Measurements from ENCODE around the gene MDFIC. TPM values are rescaled to one million over a fixed set of nuclear protein-coding genes. Genes with fewer than 3 reads are reported as not detected.

Gene MDFIC
- total and polyA plus RNA-seq, 4 donors, result 3.2 to 6.6 (median 5.3) TPM

DNA sequence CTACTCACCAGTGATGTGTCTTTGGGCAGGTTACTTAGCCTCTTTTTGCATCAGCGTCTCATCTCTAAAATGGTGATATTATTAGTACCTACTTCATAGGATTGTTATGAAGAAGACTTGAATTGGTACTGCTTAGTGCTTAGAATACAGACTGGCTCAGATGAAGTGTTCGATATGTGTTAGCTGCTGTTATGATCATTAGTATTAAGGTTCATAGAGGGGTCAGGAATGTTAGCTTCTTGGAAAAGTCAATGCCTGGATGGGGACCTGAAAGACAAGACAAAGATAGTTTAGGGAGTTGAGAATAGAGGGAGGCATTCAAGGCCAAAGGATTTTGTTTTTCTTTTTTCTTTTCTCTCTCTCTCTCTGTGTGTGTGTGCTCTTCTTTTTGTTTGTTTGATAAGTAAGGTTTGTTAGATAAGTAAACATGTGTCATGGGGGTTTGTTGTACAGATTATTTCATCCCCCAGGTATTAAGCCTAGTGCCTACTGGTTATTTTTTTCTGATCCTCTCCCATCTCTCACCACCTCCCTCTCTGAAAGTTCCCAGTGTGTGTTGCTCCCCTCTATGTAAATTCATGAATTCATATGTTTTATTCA, 63.3 kb downstream of the MDFIC start:
- Histone ChIP-seq H3K27me3 (ENCODE audit: control insufficient read depth in 4 of 4, insufficient read depth in 4 of 4, low read length in 3 of 4) (no peaks in the 10 kb centered on the region), H3K27ac (ENCODE audit: low read depth in 1 of 2, low read length in 2 of 2) (no peak overlapping the region), H3K36me3 (ENCODE audit: control insufficient read depth in 4 of 4, insufficient read depth in 3 of 4, low read depth in 1 of 4, low read length in 3 of 4) (no peaks in the 10 kb centered on the region), H3K4me3 (ENCODE audit: low read depth in 1 of 3, low read length in 3 of 3) (no peak overlapping the region), H3K9ac (ENCODE audit: low read depth in 1 of 2, low read length in 2 of 2) (no peak overlapping the region), H3K4me1 (ENCODE audit: control insufficient read depth in 4 of 4, insufficient read depth in 4 of 4, low read length in 3 of 4) (peaks cover 2 to 9% (median 5%) of the 10 kb centered on the region in 4 donors), H3K9me3 (ENCODE audit: control insufficient read depth in 4 of 4, low read length in 3 of 4) (no peaks in the 10 kb centered on the region)
- 97% methylated on average over 2 of the region's 2 CpGs for WGBS
- no peak for DNase-seq (ENCODE audit: low spot score)
- no peak for TF ChIP-seq FOXA1 (IDR thresholded peaks at IDR 0.05)
- TF ChIP-seq NR2F2 (IDR thresholded peaks at IDR 0.05), result no peak
- TF ChIP-seq FOXA2 (IDR thresholded peaks at IDR 0.05), result no peak
- peak in 1 of 2 donors; percentile 5 for TF ChIP-seq RXRA (IDR thresholded peaks at IDR 0.05)
- no peak for TF ChIP-seq CTCF (IDR thresholded peaks at IDR 0.05; ENCODE audit: low read depth, low read length, missing input control)

- no peak for DNase-seq (ENCODE audit: low spot score)
- no peaks in the 10 kb centered on the region for H3K27me3 ChIP-seq (ENCODE audit: control insufficient read depth in 4 of 4, insufficient read depth in 4 of 4, low read length in 3 of 4)
- 98% methylated on average over 3 of the region's 3 CpGs for WGBS
- no peak overlapping the region for H3K9ac ChIP-seq (ENCODE audit: low read depth in 1 of 2, low read length in 2 of 2)
- H3K36me3 ChIP-seq (ENCODE audit: control insufficient read depth in 4 of 4, insufficient read depth in 3 of 4, low read depth in 1 of 4, low read length in 3 of 4), result no peaks in the 10 kb centered on the region
- no peaks in the 10 kb centered on the region for H3K9me3 ChIP-seq (ENCODE audit: control insufficient read depth in 4 of 4, low read length in 3 of 4)
- H3K27ac ChIP-seq (ENCODE audit: low read depth in 1 of 2, low read length in 2 of 2), result no peak overlapping the region
- H3K4me1 ChIP-seq (ENCODE audit: control insufficient read depth in 4 of 4, insufficient read depth in 4 of 4, low read length in 3 of 4), result peaks cover 0 to 4% (median 3%) of the 10 kb centered on the region in 4 donors
- TF ChIP-seq, protein P1, sequence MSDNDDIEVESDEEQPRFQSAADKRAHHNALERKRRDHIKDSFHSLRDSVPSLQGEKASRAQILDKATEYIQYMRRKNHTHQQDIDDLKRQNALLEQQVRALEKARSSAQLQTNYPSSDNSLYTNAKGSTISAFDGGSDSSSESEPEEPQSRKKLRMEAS (IDR thresholded peaks at IDR 0.05), result no peak
- TF ChIP-seq EGR1 (IDR thresholded peaks at IDR 0.05; ENCODE audit: low read depth in 2 of 2) (no peak), FOXA1 (IDR thresholded peaks at IDR 0.05) (no peak), TAF1 (conservative IDR thresholded peaks at IDR 0.05) (no peak), ATF3 (IDR thresholded peaks at IDR 0.05) (no peak), SP1 (IDR thresholded peaks at IDR 0.05) (no peak), CTCF (IDR thresholded peaks at IDR 0.05; ENCODE audit: low read depth, low read length, missing input control) (no peak), RAD21 (IDR thresholded peaks at IDR 0.05) (no peak), HNF4A (conservative IDR thresholded peaks at IDR 0.05) (no peak), HNF4G (IDR thresholded peaks at IDR 0.05) (no peak), FOXA2 (IDR thresholded peaks at IDR 0.05) (no peak), GABPA (IDR thresholded peaks at IDR 0.05 in 1 of 2, conservative IDR thresholded peaks at IDR 0.05 in 1 of 2) (no peak), YY1 (IDR thresholded peaks at IDR 0.05) (no peak), NR2F2 (IDR thresholded peaks at IDR 0.05) (no peak)
- TF ChIP-seq, protein P2, sequence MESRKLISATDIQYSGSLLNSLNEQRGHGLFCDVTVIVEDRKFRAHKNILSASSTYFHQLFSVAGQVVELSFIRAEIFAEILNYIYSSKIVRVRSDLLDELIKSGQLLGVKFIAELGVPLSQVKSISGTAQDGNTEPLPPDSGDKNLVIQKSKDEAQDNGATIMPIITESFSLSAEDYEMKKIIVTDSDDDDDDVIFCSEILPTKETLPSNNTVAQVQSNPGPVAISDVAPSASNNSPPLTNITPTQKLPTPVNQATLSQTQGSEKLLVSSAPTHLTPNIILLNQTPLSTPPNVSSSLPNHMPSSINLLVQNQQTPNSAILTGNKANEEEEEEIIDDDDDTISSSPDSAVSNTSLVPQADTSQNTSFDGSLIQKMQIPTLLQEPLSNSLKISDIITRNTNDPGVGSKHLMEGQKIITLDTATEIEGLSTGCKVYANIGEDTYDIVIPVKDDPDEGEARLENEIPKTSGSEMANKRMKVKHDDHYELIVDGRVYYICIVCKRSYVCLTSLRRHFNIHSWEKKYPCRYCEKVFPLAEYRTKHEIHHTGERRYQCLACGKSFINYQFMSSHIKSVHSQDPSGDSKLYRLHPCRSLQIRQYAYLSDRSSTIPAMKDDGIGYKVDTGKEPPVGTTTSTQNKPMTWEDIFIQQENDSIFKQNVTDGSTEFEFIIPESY (IDR thresholded peaks at IDR 0.05), result no peak
- H3K4me3 ChIP-seq (ENCODE audit: low read depth in 1 of 3, low read length in 3 of 3), result no peak overlapping the region
Observed at GRCh38 chr7:114986190-114987180, 64.6 kb downstream of the MDFIC start.

Data from liver (tissue), 9 donors.